Measurements from ENCODE around the gene DIPK1B.

Gene DIPK1B

GRCh38 chr9:136739509-136739908, 27.1 kb downstream of the DIPK1B start:
- no peak for DNase-seq

GRCh38 chr9:136740069-136740468, 27.7 kb downstream of the DIPK1B start:
- DNase-seq: no peak

- DNase-seq: no peak
Observed at GRCh38 chr9:136740491-136740890, 28.1 kb downstream of the DIPK1B start.

- DNase-seq: no peak
Observed at GRCh38 chr9:136740971-136741882, 28.9 kb downstream of the DIPK1B start.

GRCh38 chr9:136741883-136742571, 29.7 kb downstream of the DIPK1B start:
- DNase-seq: no peak

- DNase-seq: no peak
Observed at GRCh38 chr9:136742591-136743391, 30.4 kb downstream of the DIPK1B start, which contains the start of gene LCN10. LCN10 (minus strand) TSS chr9:136742940; CDS start chr9:136742903, 37 bp downstream.

GRCh38 chr9:136743639-136744211, 31.4 kb downstream of the DIPK1B start:
- DNase-seq: no peak

- no peak for DNase-seq
Observed at GRCh38 chr9:136744773-136745172, 32.4 kb downstream of the DIPK1B start.

- DNase-seq: no peak
Observed at GRCh38 chr9:136745389-136746154, 33.2 kb downstream of the DIPK1B start.

GRCh38 chr9:136746155-136746490, 33.8 kb downstream of the DIPK1B start:
- DNase-seq: no peak

- DNase-seq: no peak
Observed at GRCh38 chr9:136746621-136747020, 34.2 kb downstream of the DIPK1B start.

- DNase-seq: no peak
Observed at GRCh38 chr9:136747161-136748060, 35.0 kb downstream of the DIPK1B start.

GRCh38 chr9:136748201-136748600, 35.8 kb downstream of the DIPK1B start, which contains the start of gene LCN6:
LCN6 (minus strand) TSS chr9:136748525; CDS start chr9:136748483, 42 bp downstream.
- no peak for DNase-seq

GRCh38 chr9:136748666-136749611, 36.6 kb downstream of the DIPK1B start:
- no peak for DNase-seq

GRCh38 chr9:136750526-136750925, 38.2 kb downstream of the DIPK1B start:
- DNase-seq: no peak

GRCh38 chr9:136751244-136751643, 38.9 kb downstream of the DIPK1B start:
- DNase-seq: no peak

- no peak for DNase-seq
Observed at GRCh38 chr9:136751814-136752213, 39.4 kb downstream of the DIPK1B start.

GRCh38 chr9:136753371-136754058, 41.1 kb downstream of the DIPK1B start:
- DNase-seq: no peak

Measured in fibroblast of skin of abdomen (primary cell).